HAP-1 (cell line): ENCODE data around the gene CLN6.

Source experiments
- DNase-seq, 2 experiments: peaks; one replicate each; pipeline ENCODE4 v3.0.0-alpha.2; 2016 to 2020; ENCODE audit warnings: low spot score in 2 of 2
- H3K27me3 ChIP-seq: fragments of 250-450 bp; sonication (Bioruptor Pico); 2 replicates; pipeline ENCODE4 v1.5.1; 2020; ENCODE audit warnings: low read depth, mild to moderate bottlenecking, moderate library complexity
- H3K36me3 ChIP-seq: fragments of 250-450 bp; sonication (Bioruptor Pico); replicated peaks from 2 replicates; pipeline ENCODE4 v1.5.1; 2020; ENCODE audit warnings: mild to moderate bottlenecking
- H3K4me1 ChIP-seq: fragments of 250-450 bp; sonication (Bioruptor Pico); 2 replicates; pipeline ENCODE4 v1.5.1; 2020; ENCODE audit warnings: mild to moderate bottlenecking
- H3K4me3 ChIP-seq: fragments of 250-450 bp; sonication (Bioruptor Pico); 2 replicates; pipeline ENCODE4 v1.5.1; 2020; ENCODE audit warnings: mild to moderate bottlenecking, moderate library complexity
- H3K9me3 ChIP-seq: fragments of 250-450 bp; sonication (Bioruptor Pico); 2 replicates; pipeline ENCODE4 v1.5.1; 2020; ENCODE audit warnings: mild to moderate bottlenecking, moderate library complexity
- in situ Hi-C: fragments of 300-500 bp; cut with MboI; formaldehyde crosslinking; loops from 3 replicates; pipeline ENCODE4 v1.14.3; 2020; ENCODE audit warnings: low sequenced_read_pairs, inconsistent platforms, mixed read lengths

Gene CLN6

DNA sequence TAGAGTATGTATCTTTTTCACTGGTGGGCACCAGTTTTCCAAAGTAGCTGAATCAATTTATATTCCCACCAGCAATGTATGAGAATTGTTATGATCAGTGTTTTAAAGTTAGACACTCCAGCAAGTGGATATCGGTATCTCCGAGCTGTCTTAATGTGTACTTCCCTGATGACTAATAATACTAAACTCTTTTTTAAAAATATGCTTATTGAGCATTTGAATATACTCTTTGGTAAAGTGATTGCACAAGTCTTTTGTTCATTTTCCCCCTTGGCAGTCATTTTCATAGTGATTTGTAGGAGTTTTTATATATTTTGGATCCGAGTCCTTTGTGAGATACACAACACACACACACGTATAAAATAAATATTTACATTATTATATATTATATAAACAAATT is 35.6 kb upstream of the CLN6 start:
- no peak for DNase-seq
- H3K4me3 ChIP-seq: no peak overlapping the region
- H3K27me3 ChIP-seq: peaks cover 52% of the 10 kb centered on the region
- peaks cover 21% of the 10 kb centered on the region for H3K4me1 ChIP-seq
- H3K9me3 ChIP-seq: no peaks in the 10 kb centered on the region
- in situ Hi-C loops: no loop called here
- no peaks in the 10 kb centered on the region for H3K36me3 ChIP-seq

DNA sequence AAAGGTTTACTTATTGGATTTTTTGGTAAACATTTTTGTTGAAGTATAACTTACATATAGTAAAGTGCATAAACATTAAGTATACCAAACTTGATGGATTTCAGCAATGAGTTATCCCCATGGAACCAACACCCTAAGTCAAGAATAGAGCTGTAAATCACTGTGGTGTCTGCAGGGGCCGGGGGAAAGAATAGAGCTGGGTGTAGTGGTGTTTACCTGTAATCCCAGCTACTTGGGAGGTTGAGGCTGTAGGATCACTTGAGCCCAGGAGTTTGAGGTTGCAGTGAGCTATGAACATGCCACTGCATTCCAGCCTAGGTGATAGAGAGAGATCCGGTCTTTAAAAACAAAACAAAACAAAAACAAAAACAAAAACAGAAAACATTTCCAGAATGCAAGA is 34.8 kb upstream of the CLN6 start:
- Histone ChIP-seq H3K36me3 (no peaks in the 10 kb centered on the region), H3K4me3 (no peak overlapping the region), H3K27me3 (peaks cover 59% of the 10 kb centered on the region), H3K9me3 (no peaks in the 10 kb centered on the region), H3K4me1 (peaks cover 21% of the 10 kb centered on the region)
- in situ Hi-C loops: no loop called here
- DNase-seq: no peak

DNA sequence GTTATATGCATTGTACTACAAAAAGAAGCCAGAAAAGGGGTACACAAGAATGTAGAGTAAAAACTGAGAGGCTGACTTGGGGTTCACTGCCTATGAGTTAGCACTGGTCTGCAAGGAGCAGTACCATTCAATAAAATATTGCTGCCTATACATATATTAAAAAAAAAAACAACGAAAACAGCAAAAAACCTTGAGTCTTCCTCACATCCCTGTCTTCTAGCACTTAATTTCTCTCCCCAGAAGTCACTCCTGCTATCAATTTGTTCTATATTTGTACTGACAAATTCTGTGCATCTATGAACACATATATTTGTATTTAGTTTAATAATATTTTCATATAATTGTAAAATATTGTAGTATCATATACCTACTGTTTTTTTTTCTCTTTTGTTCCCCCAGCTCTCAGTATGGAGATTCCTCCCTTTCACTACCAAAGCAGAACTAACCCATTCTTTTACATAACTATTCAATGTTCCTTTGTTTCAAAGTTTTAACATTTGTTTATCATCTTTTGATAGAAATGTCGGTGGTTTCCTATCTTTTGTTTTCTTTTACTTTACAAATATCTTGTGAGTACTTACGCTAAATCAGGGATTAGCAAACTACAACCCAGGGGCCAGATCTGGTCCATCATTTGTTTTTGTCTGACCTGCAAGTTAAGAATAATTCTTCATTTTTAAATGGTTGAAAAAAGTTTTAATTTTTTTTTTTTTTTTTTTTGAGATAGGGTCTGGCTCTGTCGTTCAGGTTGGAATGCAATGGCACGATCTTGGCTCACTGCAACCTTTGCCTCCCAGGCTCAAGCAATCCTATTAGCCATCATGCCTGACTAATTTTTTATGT is 33.2 kb upstream of the CLN6 start:
- H3K27me3 ChIP-seq: peaks cover 54% of the 10 kb centered on the region
- no peaks in the 10 kb centered on the region for H3K36me3 ChIP-seq
- DNase-seq: peak; percentile 63 to 97
- H3K9me3 ChIP-seq: no peaks in the 10 kb centered on the region
- H3K4me1 ChIP-seq: peaks cover 21% of the 10 kb centered on the region
- no peak overlapping the region for H3K4me3 ChIP-seq
- in situ Hi-C loops: no loop called here

DNA sequence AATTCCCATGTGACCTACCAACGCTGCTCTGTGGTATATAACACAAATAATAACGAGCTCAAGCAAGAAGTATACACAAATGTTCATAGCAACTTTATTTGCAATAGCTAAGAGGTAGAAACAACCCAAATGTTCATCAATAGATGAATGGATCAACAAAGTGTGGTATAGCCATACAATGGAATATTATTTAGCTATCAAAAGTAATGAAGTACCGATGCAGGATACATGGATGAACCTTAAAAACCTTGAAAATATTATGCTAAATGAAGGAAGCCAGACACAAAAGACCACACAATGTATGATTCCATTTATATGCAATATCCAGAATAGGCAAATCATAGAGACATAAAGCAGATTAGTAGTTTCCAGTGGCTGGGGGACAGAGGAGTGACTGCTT is 32.5 kb upstream of the CLN6 start:
- DNase-seq: no peak
- Histone ChIP-seq H3K9me3 (no peaks in the 10 kb centered on the region), H3K4me1 (peaks cover 21% of the 10 kb centered on the region), H3K36me3 (no peaks in the 10 kb centered on the region), H3K4me3 (no peak overlapping the region), H3K27me3 (peaks cover 49% of the 10 kb centered on the region)
- in situ Hi-C loops: no loop called here

DNA sequence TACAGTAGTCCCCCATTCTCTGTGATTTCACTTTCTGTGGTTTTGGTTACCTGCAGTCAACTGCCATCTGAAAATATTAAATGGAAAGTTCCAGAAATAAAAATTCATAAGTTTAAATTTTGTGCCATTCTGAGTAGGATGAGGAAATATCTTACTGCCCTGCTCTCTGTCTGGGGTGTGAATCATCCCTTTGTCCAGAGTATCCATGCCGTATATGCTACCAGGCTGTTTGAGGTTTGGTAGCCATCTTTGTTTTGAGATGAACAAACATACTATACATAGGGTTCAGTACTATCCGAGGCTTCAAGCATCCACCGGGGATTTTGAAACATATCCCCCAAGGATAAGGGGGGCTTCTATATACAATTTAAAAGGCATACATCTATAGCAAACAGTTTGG is 31.7 kb upstream of the CLN6 start:
- no peak for DNase-seq
- no peaks in the 10 kb centered on the region for H3K36me3 ChIP-seq
- peaks cover 47% of the 10 kb centered on the region for H3K27me3 ChIP-seq
- no peaks in the 10 kb centered on the region for H3K9me3 ChIP-seq
- in situ Hi-C loops: no loop called here
- no peak overlapping the region for H3K4me3 ChIP-seq
- H3K4me1 ChIP-seq: peaks cover 21% of the 10 kb centered on the region

DNA sequence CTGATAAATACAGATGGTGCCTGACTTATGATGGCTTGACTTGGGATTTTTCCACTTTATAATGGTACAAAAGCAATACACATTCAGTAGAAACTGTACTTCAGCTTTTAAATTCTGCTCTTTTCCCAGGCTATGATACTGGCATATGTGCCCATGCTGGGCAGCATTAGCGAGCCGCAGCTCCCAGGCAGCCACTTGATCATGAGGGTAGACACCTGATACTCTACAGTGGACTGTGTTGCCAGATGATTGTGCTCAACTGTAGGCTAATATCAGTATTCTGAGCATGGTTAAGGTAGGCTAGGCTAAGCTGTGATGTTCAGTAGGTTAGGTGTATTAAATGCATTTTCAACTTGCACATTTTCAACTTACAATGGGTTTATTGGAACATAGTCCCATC is 30.4 kb upstream of the CLN6 start:
- Histone ChIP-seq H3K4me1 (peaks cover 20% of the 10 kb centered on the region), H3K4me3 (no peak overlapping the region), H3K9me3 (no peaks in the 10 kb centered on the region), H3K27me3 (peaks cover 45% of the 10 kb centered on the region), H3K36me3 (no peaks in the 10 kb centered on the region)
- in situ Hi-C loops: no loop called here
- no peak for DNase-seq

DNA sequence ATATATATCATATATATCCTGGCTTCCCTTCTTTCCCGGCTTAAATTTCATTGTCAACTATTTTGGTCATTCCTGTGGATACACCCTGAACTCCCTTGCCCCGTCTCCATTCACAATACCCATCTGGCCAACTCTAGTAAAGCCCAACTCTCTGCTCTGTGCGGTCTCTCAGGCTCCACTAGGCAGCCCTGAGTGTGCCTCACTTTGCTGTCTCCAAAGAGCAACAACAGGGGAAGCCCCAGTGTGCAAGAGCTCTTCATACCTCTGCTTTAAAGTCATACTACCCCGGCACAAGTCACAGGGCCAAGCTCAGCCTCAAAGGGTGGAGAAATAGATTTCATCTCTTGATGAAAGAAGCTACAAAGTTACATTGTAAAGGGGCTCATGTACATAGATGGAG is 29.2 kb upstream of the CLN6 start:
- Histone ChIP-seq H3K4me3 (no peak overlapping the region), H3K4me1 (peaks cover 14% of the 10 kb centered on the region), H3K36me3 (no peaks in the 10 kb centered on the region), H3K27me3 (peaks cover 45% of the 10 kb centered on the region), H3K9me3 (no peaks in the 10 kb centered on the region)
- in situ Hi-C loops: no loop called here
- no peak for DNase-seq

DNA sequence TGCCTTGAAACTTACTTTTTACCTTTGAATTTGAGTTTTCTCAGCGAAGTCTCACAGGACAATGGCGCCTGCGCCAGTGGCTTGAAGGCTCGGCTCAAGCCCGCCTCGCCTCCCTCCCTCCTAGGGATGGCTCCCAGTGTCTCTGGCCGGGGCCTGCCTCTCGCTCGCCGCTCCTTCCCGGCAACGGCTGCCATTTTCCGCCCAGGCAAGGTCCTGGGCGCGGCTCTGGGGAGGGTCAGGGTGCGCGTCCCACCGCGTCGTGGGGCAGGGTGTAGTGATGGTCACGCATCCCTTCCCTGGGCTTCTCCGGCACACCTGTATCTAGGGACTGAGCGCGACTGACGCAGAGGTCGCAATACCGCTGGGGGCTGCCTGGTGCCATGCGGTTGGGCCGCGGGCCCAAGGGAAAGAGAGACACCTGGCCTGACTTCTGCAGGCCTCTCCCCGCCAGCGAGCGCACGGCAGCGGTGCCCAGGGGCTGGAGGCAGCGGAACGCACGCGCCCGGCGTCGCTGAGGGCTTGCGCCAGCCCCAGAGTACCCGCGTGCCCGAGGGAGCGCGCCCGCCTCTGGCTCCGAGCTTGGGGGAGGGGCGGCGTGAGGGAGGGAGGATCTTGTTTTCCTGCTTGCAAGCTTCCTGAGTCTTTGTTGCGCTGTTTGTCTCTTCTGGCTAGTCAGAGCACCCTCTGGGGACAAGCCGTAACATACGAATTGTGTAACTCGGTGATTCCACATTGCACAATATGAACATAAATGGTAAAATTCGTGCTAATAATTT is 27.3 kb upstream of the CLN6 start:
- no peaks in the 10 kb centered on the region for H3K36me3 ChIP-seq
- no peaks in the 10 kb centered on the region for H3K9me3 ChIP-seq
- in situ Hi-C loops: no loop called here
- no peak for DNase-seq
- H3K4me3 ChIP-seq: no peak overlapping the region
- H3K27me3 ChIP-seq: peaks cover 49% of the 10 kb centered on the region
- H3K4me1 ChIP-seq: no peaks in the 10 kb centered on the region

DNA sequence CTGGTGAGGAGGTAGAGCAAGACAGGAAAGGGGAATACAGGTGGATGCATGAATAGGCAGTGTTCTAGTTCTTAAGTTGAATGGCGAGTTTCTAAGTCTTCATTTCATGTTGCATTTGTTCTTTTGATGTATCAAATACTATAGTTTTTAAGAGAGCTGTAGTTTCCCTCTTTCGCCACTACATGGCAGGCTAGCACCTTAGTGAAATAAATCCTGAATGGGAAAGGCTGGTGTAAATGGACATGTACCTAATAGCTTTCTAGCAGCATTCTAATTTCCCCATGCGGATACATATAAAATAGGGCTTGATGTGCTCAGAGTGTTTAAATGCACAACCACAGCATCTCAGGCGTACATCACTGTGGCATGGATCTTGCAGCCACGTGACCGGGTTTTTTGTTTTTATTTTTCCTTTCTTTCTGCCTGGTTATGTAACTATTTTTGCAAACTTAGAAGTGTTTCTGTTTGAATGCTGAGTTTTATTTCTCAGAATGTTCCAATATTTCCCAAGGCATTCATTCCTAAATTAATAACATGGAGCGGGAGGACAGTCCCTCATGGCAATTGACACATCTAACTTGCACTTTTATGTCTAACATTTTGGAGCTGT is 23.5 kb upstream of the CLN6 start:
- in situ Hi-C loops: no loop called here
- H3K27me3 ChIP-seq: peaks cover 40% of the 10 kb centered on the region
- H3K4me3 ChIP-seq: no peak overlapping the region

DNA sequence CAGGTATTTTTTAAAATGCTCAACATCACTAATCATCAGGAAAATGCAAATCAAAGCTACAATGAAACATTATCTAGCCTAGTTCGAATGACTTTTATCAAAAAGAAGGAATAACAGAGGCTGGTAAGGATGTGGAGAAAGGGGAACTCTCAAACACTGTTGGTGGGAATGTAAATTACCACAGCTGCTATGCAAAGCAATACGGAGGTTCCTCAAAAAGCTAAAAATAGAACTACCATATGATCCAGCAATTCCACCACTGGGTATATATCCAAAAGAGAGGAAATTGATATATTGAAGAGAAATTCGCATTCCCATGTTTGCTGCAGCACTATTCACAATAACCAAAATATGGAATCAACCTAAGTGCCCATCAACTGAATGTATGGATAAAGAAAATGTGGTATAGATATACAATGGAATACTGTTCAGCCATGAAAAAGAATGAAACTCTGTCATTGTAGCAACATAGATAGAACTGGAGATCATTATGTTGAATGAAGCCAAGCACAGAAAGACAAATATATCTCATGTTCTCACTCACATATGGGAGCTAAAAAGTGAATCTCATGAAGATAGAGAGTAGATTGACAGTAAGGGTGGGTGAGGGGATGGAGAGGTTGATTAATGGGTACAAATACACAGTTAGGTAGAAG is 19.7 kb upstream of the CLN6 start:
- Histone ChIP-seq H3K4me1 (no peaks in the 10 kb centered on the region), H3K27me3 (peaks cover 17% of the 10 kb centered on the region), H3K9me3 (peaks cover 2% of the 10 kb centered on the region; the same call in 1 of the 2 replicates), H3K4me3 (no peak overlapping the region), H3K36me3 (no peaks in the 10 kb centered on the region)
- DNase-seq: no peak
- in situ Hi-C loops: no loop called here

More for the DNA sequence above, 23.5 kb upstream of the CLN6 start:
- Histone ChIP-seq H3K36me3 (no peaks in the 10 kb centered on the region), H3K9me3 (no peaks in the 10 kb centered on the region), H3K4me1 (no peaks in the 10 kb centered on the region)
- peak; percentile 79 to 98 for DNase-seq

DNA sequence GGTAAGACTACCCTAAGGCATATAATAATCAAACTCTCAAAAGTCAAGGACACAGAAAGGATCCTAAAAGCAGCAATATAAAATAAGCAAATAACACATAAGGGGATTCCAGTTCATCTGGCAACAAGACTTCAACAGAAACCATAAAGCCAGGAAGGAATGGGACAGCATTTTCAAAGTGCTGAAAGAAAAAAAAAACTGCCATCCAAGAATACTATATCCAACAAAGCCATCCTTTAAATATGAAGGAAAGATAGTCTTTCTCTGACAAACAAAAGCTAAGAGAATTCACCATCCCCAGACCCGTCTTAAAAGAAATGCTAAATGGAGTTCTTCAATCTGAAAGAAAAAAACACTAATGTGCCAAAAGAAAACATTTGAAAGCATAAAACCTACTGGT is 14.7 kb upstream of the CLN6 start:
- Histone ChIP-seq H3K4me1 (no peaks in the 10 kb centered on the region), H3K9me3 (peaks cover 5% of the 10 kb centered on the region; the same call in 1 of the 2 replicates), H3K4me3 (no peak overlapping the region), H3K36me3 (no peaks in the 10 kb centered on the region), H3K27me3 (peaks cover 4% of the 10 kb centered on the region)
- no peak for DNase-seq
- in situ Hi-C loops: no loop called here

DNA sequence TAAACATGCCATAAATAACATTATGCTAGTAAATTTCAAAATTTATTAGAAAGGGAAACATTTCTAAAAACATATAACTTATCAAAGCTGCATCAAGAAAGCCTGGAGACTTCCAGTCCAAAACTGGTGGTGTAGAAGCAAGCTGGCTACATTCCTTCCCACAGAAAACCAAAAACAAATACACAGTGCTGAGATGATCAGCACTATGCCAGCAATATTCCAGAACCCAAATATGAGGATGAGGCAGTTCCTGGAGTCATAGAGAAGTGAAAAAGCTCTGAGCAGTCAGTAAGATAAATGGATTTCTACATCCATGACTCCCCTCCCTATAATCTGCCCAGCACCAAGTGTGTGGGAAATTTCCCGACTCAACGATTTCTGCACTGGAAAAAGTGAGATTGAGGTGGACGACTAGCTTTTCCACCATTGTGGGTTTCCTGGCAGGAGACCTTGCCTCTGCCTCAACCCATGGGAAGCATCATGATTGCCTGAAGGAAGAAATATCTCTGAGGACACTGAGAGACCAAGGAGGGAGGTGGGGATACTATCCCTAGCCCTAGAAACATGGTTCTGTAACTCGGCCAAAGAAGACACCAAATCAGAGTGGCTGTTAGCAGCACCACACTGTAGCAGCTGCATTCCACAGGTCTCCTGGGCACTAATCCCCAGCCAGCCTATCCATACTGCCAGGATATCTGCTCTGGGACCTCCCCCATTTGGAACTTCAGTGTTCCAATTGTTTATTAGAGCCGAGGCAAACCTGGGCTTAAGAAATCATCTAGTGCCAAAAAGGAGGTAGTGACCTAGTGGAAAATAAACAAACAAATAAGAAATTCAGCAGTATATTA is 11.8 kb upstream of the CLN6 start:
- no peak for DNase-seq
- Histone ChIP-seq H3K27me3 (no peaks in the 10 kb centered on the region), H3K4me3 (no peak overlapping the region), H3K9me3 (0 out of 2 replicates have a peak, but pooled peaks cover 5% of the 10 kb centered on the region), H3K36me3 (no peaks in the 10 kb centered on the region), H3K4me1 (no peaks in the 10 kb centered on the region)
- in situ Hi-C loops: no loop called here

DNA sequence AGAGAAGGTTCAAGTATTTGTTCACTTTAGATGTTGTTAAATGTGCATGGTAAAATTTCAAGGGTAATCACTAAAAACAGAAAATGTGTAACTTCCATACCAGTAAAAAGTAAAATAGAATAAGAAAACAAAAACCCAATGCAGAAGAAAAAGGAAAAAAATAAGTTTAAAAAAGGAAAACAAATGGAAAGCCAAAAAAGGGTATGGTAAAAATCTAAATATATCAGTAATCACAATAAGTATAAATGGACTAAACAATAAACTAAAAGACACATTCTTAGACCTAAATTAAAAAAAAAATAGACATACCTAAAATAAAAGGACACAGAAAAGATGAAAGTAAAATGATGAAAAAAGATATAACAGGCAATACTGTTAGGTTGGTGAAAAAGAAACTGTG is 9.5 kb upstream of the CLN6 start:
- in situ Hi-C loops: no loop called here
- Histone ChIP-seq H3K27me3 (no peaks in the 10 kb centered on the region), H3K36me3 (no peaks in the 10 kb centered on the region), H3K9me3 (0 out of 2 replicates have a peak, but pooled peaks cover under 1% of the 10 kb centered on the region), H3K4me3 (no peak overlapping the region), H3K4me1 (no peaks in the 10 kb centered on the region)
- DNase-seq: no peak
